NOMO-1 (cell line): ENCODE data around the gene FARP1.
"Not testable (repeated sequence)": the region's sequence is repeated elsewhere in the genome, so short reads cannot be mapped to it uniquely, and the experiment has no call there.

Source experiments
- DNase-seq, 2 experiments: peaks; one replicate each; lab custom pipeline; 2025; ENCODE audit not compliant: unreplicated experiment in 2 of 2; lab: John Stamatoyannopoulos, UW

FARP1 gene

GRCh38 chr13:98224557-98224956 is 81.7 kb downstream of the FARP1 start:
- no peak for DNase-seq

GRCh38 chr13:98225036-98225940 is 82.4 kb downstream of the FARP1 start:
- no peak for DNase-seq

- DNase-seq: no peak
These were observed 83.6 kb downstream of the FARP1 start for GRCh38 chr13:98226496-98226895.

GRCh38 chr13:98228661-98229341 is 85.9 kb downstream of the FARP1 start:
- no peak for DNase-seq

GRCh38 chr13:98230762-98231161 is 87.9 kb downstream of the FARP1 start:
- not testable (repeated sequence) for DNase-seq

GRCh38 chr13:98232456-98232855 is 89.6 kb downstream of the FARP1 start:
- no peak for DNase-seq

- no peak for DNase-seq
These were observed 90.2 kb downstream of the FARP1 start for GRCh38 chr13:98233127-98233526.

- DNase-seq: no peak
These were observed 91.5 kb downstream of the FARP1 start for GRCh38 chr13:98234348-98234747.

GRCh38 chr13:98236197-98236596 is 93.3 kb downstream of the FARP1 start:
- no peak for DNase-seq

- DNase-seq: no peak
These were observed 94.4 kb downstream of the FARP1 start for GRCh38 chr13:98237331-98237730.

GRCh38 chr13:98239162-98240076 is 96.5 kb downstream of the FARP1 start:
- no peak for DNase-seq

GRCh38 chr13:98240135-98240534 is 97.2 kb downstream of the FARP1 start:
- no peak for DNase-seq

- no peak for DNase-seq
These were observed 98.1 kb downstream of the FARP1 start for GRCh38 chr13:98240974-98241373.

GRCh38 chr13:98241976-98242375 is 99.1 kb downstream of the FARP1 start:
- no peak for DNase-seq

GRCh38 chr13:98242403-98242802 is 99.5 kb downstream of the FARP1 start:
- DNase-seq: no peak

- DNase-seq: no peak
These were observed 101.0 kb downstream of the FARP1 start for GRCh38 chr13:98243929-98244272.

- no peak for DNase-seq
These were observed 103.8 kb downstream of the FARP1 start for GRCh38 chr13:98246538-98247172.

- DNase-seq: no peak
These were observed 108.8 kb downstream of the FARP1 start for GRCh38 chr13:98251708-98252107.

- no peak for DNase-seq
These were observed 110.1 kb downstream of the FARP1 start for GRCh38 chr13:98252931-98253470.

- DNase-seq: no peak
These were observed 110.6 kb downstream of the FARP1 start for GRCh38 chr13:98253526-98253925.
